NCI-H345 (cell line): ENCODE results near the gene CCNC.
A peak's percentile ranks its signal among the peaks of the same experiment; 100 is the strongest.

Source experiments
- DNase-seq: peaks from one replicate; lab custom pipeline; 2025; lab: John Stamatoyannopoulos, UW

Gene CCNC

GRCh38 chr6:99568103-99568933, at the start of gene CCNC:
CCNC (minus strand) TSS chr6:99568660; CDS start chr6:99568527, 133 bp downstream.
- DNase-seq: peak; percentile 94

DNA sequence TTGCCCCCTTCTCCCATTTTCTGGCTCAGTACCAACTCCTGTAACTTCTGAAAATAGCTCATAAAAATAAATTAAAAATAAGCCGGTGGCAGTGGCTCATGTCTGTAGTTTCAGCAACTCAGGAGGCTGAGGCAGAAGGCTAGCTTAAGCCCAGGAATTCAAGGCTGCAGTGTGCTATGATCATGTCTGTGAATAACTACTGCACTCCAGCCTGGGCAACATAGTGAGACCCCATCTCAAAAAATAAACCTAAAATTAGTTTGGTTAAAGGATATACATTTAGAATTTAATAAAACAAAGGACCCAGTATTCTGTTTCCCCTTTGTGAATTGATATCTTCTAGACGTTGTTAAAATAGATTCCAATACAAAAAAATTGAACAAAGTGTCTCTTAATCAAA, 48.7 kb upstream of the CCNC start:
- no peak for DNase-seq

GRCh38 chr6:99614430-99615186, 46.1 kb upstream of the CCNC start:
- peak; percentile 58 for DNase-seq

- peak; percentile 73 for DNase-seq
Measured at GRCh38 chr6:99613705-99614429, 45.4 kb upstream of the CCNC start.

GRCh38 chr6:99613409-99613704, 44.9 kb upstream of the CCNC start:
- peak; percentile 73 for DNase-seq

GRCh38 chr6:99612551-99613408, 44.3 kb upstream of the CCNC start:
- DNase-seq: peak; percentile 60

GRCh38 chr6:99611148-99611547, 42.7 kb upstream of the CCNC start:
- no peak for DNase-seq

GRCh38 chr6:99609905-99610489, 41.5 kb upstream of the CCNC start:
- no peak for DNase-seq

- no peak for DNase-seq
Measured at GRCh38 chr6:99608886-99609482, 40.5 kb upstream of the CCNC start.

DNA sequence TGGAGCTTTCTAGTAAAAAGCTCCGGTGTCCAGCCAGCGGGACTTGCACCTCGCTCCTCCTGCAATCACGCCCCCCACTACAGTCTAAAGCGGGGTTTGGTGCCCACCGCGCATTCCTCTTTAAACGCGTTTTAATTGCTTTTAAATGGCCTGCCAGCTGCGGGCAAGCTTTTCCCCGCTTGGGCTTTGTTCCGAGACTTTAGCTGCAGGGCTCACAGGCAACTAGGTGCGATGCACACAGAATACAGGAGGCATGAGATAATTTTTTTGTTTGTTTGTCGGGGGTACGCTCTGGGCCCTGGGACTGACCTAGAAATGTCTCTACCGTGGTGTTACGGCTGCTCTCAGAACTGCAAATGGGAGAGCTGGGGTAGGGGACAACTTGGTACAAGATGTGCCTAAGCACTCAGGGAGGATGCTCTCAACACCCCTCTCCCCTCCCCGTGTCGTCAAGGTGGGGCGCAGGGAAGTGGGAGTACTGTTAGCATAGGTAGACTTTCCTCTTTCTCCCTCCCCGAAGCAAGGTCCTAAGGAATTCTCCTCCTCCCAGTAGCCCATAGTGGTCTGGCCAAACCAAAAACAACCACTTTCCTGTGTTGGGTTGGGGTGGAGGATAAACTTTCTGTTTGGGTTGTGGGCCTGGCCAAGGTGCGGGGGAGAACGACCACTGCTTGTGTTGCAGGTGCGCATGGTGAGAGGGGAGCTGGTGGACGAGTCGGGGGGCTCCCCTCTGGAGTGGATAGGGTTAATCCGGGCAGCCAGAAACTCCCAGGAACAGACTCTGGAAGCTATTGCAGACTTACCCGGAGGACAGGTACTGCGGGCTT, 39.8 kb upstream of the CCNC start:
- no peak for DNase-seq

DNA sequence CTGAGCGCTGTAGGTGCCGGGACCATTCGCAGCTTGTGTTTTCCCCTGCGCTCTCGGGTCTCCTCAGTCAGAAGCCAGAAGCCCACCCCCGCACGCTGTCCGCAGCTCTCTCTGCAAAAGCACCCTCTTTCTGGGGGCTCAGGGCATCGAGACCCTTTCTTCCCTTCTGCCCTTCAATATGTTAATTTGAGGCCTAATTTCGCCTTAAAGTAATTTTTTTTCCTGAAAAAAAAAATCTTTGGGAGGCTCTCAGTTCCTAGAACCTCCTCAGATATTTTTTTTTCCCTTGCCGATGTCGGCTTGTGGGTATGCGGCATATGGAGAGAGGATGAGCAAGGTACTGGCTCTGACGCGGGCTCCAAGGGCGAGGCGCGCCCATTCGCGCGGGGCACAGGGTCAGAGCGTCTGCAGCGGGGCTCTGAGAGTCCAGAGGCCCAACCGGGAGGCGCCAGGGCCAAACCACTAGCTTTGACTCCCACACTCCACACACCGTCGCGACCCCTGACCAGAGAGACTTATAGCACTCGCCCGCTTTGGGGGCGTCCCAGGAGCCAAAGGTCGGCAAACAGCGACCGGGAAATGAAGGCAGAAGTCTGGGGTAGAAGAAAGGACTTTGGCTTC, 39.1 kb upstream of the CCNC start:
- no peak for DNase-seq

DNA sequence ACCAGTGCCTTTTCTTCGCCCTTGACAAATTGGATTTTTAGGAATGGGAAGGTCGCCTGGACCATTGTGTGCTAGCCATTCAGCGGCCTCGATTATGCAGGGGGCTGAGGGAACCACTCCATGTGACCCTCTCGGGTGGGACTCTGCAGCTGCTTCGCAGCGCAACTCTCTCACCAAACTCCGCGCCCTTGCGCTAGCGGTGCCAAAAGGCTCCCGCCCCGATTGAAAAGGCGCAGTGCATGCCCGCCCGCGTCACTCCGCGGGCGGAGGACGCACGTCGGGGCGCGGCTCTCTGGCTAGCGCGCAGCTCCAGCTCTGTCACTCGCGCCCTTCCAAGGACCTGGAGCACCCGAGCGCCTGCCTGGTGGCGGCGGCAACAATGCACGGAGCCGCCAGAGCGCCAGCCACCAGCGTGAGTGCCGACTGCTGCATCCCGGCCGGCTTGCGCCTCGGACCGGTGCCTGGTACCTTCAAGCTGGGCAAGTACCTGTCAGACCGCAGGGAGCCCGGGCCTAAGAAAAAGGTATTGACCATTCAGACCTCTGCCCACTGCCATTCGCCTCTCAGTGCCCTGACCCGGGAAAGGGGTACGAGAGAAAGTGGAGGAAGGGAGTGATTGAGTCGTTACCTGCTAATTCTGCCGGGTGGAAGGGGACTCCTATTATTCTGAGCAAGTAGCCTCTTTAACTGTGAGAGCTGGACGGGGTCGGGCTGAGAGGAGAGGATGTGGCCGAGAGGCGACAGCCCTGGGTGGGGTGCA, 38.4 kb upstream of the CCNC start, which contains the start of gene PRDM13:
PRDM13 (plus strand) TSS at position 178 of the 760 bp plus-strand sequence; CDS start at position 380, 202 bp downstream.
- peak; percentile 19 for DNase-seq

DNA sequence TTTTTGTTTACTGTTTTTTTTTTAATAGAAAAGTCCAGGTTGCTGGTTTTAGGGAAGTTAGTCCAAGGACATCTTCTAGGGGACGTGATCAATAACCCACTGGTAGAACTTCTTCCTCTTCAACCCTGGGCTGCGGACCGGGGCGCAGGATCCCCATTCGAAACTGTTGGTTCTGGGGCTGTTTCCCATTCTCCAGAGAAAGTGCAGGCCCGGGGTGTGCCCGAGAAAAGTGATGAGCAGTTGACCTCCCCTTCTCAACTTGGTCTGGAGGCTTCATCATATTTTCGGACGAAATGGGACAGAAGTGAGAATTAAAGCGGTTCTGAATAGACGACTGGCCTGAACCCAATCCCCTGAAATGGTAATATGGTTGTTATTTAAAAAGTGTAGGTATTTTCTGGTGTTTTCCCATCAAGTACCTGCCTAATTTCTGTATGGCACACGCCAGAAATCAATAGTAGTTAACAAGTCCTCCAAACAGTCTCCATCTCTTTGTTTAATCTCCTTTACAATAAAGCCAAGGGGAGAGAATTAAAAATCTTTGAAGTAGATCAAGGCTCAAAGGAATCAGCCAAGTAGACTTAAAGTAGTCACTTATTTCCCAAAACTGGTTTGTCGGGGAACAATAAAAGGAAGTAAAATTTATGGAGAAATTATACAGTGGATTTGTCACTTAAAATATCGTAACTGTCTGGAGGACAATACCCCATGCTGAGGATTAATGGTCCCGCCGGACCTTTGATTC, 37.6 kb upstream of the CCNC start:
- DNase-seq: no peak

- DNase-seq: no peak
Measured at GRCh38 chr6:99605074-99605734, 36.7 kb upstream of the CCNC start.

- DNase-seq: no peak
Measured at GRCh38 chr6:99604166-99605073, 36.0 kb upstream of the CCNC start.

DNA sequence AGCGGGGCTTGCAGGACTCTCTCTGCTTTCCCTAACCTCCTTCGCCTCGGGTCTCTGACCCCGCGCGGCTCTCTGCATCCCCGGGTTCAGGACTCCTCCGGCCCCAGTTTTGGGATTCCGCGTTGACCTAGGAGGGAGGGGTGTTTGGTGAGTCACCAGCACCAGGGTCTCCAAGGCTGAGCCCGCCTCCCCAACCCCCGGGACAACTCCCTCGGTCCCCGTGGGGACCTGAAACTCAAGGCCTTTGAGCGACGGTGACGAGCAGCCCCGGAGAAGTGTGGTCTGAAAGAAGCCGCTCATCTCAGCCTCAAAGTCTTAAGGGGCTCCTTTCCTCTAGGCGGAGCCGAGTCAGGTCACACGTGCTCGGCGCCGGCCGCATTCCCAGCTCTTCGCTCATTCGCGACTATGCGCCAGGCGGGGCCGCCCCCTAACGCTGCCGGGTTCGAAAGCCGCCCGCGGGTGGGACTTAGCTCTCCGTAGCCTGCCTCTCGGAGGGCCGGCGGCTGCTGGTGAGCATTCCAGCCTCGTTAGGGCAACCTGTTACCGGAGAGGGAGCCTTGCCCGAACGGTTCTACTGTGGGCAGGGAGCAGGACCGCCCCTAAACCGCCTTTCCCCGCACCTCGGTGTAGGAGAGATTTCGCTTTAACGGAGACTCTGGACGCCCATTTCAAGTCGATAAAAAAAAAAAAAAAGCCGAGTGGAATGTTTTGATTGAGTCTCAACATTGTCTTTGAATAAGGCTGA, 35.1 kb upstream of the CCNC start:
- peak; percentile 27 for DNase-seq
